ENCODE data around the gene ENAH. TPM values are rescaled to one million over a fixed set of nuclear protein-coding genes. Genes with fewer than 3 reads are reported as not detected.

Gene ENAH
- total RNA-seq, 1 experiment from 2014 or later: 285 TPM

DNA sequence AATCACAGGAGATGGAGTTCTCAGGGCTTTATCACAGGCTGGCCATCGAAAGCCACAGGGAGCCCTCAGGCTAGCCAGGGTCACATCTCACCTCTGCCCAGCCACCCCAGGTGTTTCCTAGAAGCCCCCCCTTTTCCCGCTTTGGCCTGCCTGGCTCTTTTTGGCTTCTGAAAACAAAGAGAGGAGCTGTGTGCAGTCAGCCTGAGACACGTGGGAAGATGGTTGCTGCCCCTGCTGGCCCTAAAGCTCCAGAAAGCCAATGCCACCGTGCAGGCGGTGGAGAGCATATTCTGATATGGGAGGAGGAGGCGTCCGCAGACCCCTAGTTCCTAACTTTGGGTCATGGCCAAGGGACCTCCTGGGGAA is 206.3 kb downstream of the ENAH start:
- no peak overlapping the region for H3K18ac ChIP-seq (ENCODE audit: insufficient read length, low read depth, low read length)
- TF ChIP-seq, protein P1, sequence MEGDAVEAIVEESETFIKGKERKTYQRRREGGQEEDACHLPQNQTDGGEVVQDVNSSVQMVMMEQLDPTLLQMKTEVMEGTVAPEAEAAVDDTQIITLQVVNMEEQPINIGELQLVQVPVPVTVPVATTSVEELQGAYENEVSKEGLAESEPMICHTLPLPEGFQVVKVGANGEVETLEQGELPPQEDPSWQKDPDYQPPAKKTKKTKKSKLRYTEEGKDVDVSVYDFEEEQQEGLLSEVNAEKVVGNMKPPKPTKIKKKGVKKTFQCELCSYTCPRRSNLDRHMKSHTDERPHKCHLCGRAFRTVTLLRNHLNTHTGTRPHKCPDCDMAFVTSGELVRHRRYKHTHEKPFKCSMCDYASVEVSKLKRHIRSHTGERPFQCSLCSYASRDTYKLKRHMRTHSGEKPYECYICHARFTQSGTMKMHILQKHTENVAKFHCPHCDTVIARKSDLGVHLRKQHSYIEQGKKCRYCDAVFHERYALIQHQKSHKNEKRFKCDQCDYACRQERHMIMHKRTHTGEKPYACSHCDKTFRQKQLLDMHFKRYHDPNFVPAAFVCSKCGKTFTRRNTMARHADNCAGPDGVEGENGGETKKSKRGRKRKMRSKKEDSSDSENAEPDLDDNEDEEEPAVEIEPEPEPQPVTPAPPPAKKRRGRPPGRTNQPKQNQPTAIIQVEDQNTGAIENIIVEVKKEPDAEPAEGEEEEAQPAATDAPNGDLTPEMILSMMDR (conservative IDR thresholded peaks at IDR 0.05): no peak
- H2BK20ac ChIP-seq (ENCODE audit: low read depth, low read length, poor library complexity, severe bottlenecking): no peak overlapping the region
- H3K27me3 Mint-ChIP-seq (ENCODE audit: low read depth): peaks cover 14% of the 10 kb centered on the region
- H3K23ac ChIP-seq (ENCODE audit: insufficient read length, low read depth, low read length): no peak overlapping the region
- no peaks in the 10 kb centered on the region for H3K36me3 Mint-ChIP-seq (ENCODE audit: insufficient read depth in 1 of 3, low read depth in 3 of 3)
- no peak overlapping the region for H3K27ac Mint-ChIP-seq
- H3K4me3 Mint-ChIP-seq: no peak overlapping the region; a peak in 1 of 5 replicates
- H2BK15ac ChIP-seq (ENCODE audit: low read depth, low read length): no peak overlapping the region
- H4K91ac ChIP-seq (ENCODE audit: insufficient read length, low read depth, low read length): no peak overlapping the region
- H3K27ac ChIP-seq (ENCODE audit: insufficient read length, low read depth, low read length): no peak overlapping the region
- H3T11ph ChIP-seq (ENCODE audit: low read length): no peak overlapping the region
- H3K4me1 ChIP-seq (ENCODE audit: insufficient read depth, low read length): peaks cover 8% of the 10 kb centered on the region; the same call in 1 of the 2 replicates
- no peaks in the 10 kb centered on the region for H3K79me1 ChIP-seq (ENCODE audit: insufficient read depth, low read depth, low read length, poor library complexity, severe bottlenecking)
- no peak for DNase-seq
- no peak overlapping the region for H3K56ac ChIP-seq (ENCODE audit: insufficient read length, low read depth, low read length)
- H4K20me1 ChIP-seq (ENCODE audit: control insufficient read depth, insufficient read depth, insufficient read length): no peaks in the 10 kb centered on the region
- H4K5ac ChIP-seq (ENCODE audit: insufficient read length, low read depth, low read length): no peak overlapping the region
- H2BK12ac ChIP-seq (ENCODE audit: insufficient read length, low read depth, low read length): no peak overlapping the region
- no peak overlapping the region for H3K9ac ChIP-seq (ENCODE audit: extremely low read depth, insufficient read length, low read length)
- H3K4ac ChIP-seq (ENCODE audit: low read depth, low read length): no peak overlapping the region
- H3K14ac ChIP-seq (ENCODE audit: insufficient read depth, low read length): no peak overlapping the region
- H2AK5ac ChIP-seq (ENCODE audit: insufficient read length, low read length): no peak overlapping the region
- WGBS (ENCODE audit: extremely low coverage, insufficient read length, low lambda C conversion rate): no CpG with 5 or more reads among the region's 7 CpGs
- peaks cover 25 to 34% of the 10 kb centered on the region in 2 experiments for H3K4me1 Mint-ChIP-seq
- no peak overlapping the region for H2BK120ac ChIP-seq (ENCODE audit: low read depth, low read length, poor library complexity, severe bottlenecking)
- no peak overlapping the region for H2BK5ac ChIP-seq (ENCODE audit: insufficient read length, low read length)
- no peak overlapping the region for H4K8ac ChIP-seq (replicated peaks; ENCODE audit: insufficient read length, low read depth, low read length)
- H3K9me3 ChIP-seq (ENCODE audit: control insufficient read depth, low read depth, low read length): no peaks in the 10 kb centered on the region
- H3K4me2 ChIP-seq (ENCODE audit: insufficient read depth, insufficient read length, low read length): no peak overlapping the region
- no peaks in the 10 kb centered on the region for H3K27me3 ChIP-seq (ENCODE audit: insufficient read depth, low read length)
- H3K23me2 ChIP-seq (ENCODE audit: insufficient read length, low read depth, low read length, poor library complexity, severe bottlenecking): no peaks in the 10 kb centered on the region
- H3K79me2 ChIP-seq (ENCODE audit: insufficient read depth, low read length): no peaks in the 10 kb centered on the region
- no peak overlapping the region for H2AFZ ChIP-seq (ENCODE audit: low read length)
- no peaks in the 10 kb centered on the region; a peak in 1 of 5 replicates for H3K9me3 Mint-ChIP-seq
